AG09309 (cell line): Measurements from ENCODE around the gene GLIS2.

ENCODE experiments used
- DNase-seq: peaks from one replicate; pipeline ENCODE4 v3.0.0-alpha.2; 2010; ENCODE audit warnings: low read depth
- H3K4me3 ChIP-seq: 2 replicates; pipeline ENCODE4 v1.5.1; 2011; ENCODE audit warnings: mild to moderate bottlenecking, low read depth, low read length, moderate library complexity; ENCODE audit not compliant: control insufficient read depth
- TF ChIP-seq, protein P1 (sequence below): IDR thresholded peaks from 2 replicates; pipeline ENCODE4 v1.5.1; 2011; ENCODE audit warnings: mild to moderate bottlenecking, low read depth, low read length, inconsistent platforms; ENCODE audit not compliant: insufficient read depth, control insufficient read depth; ENCODE audit errors: missing control alignments

Gene GLIS2

DNA sequence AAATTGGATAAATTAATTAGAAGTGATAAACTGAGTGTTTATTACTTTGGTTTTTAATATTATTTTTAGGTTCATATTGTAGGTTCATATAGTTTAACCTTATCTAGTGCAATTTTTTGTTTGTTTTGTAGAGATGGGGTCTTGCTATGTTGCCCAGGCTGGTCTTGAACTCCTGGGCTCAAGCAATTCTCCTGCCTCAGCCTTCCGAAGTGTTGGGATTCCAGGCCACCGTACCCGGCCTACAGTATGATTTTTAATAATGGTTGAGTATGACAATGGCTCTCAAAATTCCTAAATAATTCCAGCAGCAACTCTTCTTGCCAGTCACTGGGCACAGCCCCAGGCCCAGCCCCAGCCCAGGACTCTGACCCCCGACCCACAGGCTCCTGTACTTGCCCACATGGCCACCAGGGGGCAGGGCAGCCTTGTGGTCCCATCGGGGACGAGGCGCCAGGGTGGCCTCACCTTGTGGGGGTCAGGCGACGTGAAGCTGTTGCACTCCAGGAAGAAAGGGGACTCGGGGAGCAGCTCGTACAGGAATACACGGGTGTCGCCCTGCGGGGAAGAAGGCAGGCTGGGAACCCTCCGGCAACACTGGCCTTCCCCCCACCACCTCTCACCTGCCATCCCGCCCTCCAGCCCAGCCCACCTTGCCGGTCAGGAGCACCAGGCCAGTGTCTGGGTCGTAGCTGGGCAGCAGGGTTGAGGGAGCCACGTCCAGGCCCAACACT, 43.1 kb downstream of the GLIS2 start:
- no peak for DNase-seq
- TF ChIP-seq, protein P1, sequence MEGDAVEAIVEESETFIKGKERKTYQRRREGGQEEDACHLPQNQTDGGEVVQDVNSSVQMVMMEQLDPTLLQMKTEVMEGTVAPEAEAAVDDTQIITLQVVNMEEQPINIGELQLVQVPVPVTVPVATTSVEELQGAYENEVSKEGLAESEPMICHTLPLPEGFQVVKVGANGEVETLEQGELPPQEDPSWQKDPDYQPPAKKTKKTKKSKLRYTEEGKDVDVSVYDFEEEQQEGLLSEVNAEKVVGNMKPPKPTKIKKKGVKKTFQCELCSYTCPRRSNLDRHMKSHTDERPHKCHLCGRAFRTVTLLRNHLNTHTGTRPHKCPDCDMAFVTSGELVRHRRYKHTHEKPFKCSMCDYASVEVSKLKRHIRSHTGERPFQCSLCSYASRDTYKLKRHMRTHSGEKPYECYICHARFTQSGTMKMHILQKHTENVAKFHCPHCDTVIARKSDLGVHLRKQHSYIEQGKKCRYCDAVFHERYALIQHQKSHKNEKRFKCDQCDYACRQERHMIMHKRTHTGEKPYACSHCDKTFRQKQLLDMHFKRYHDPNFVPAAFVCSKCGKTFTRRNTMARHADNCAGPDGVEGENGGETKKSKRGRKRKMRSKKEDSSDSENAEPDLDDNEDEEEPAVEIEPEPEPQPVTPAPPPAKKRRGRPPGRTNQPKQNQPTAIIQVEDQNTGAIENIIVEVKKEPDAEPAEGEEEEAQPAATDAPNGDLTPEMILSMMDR = peak; percentile 96
- H3K4me3 ChIP-seq = no peak overlapping the region

DNA sequence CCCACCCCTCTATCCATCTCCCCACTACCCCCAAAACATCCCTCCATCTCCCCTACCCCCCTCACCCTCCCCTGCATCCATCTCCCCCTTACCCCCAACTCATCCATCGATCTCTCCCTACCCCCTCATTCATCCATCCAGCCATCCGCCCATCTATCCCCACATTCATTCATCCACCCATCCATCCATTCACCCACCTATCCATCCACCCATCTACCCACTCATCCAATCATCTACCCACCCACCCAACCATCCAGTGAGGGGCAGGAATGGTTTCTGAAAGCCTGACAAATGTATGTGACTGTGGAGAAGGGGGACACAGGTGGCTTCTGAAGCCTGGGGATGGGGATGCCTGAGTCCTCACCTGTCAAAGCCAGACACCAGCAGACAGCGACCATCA, 44.0 kb downstream of the GLIS2 start:
- DNase-seq = no peak
- H3K4me3 ChIP-seq = no peak overlapping the region
- TF ChIP-seq, protein P1 = no peak

DNA sequence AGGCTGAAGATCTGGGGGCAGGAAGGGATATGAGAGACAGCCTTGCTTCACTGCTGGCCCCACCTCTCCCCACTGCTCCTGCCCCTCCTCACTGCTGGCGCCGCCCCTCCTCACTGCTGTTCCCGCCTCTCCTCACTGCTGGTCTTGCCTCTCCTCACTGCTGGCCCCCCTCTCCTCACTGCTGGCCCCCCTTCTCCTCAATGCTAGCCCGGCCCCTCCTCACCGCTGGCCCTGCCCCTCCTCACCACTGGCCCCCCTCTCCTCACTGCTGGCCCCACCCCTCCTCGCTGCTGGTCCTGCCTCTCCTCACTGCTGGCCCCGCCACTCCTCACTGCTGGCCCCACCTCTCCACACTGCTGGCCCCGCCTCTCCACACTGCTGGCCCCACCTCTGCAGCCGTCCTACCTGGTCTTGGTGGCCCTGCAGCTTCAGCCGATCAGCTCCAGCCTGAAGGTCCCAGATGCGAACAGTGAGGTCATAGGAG, 44.7 kb downstream of the GLIS2 start:
- TF ChIP-seq, protein P1 = no peak
- no peak overlapping the region for H3K4me3 ChIP-seq
- DNase-seq = no peak

DNA sequence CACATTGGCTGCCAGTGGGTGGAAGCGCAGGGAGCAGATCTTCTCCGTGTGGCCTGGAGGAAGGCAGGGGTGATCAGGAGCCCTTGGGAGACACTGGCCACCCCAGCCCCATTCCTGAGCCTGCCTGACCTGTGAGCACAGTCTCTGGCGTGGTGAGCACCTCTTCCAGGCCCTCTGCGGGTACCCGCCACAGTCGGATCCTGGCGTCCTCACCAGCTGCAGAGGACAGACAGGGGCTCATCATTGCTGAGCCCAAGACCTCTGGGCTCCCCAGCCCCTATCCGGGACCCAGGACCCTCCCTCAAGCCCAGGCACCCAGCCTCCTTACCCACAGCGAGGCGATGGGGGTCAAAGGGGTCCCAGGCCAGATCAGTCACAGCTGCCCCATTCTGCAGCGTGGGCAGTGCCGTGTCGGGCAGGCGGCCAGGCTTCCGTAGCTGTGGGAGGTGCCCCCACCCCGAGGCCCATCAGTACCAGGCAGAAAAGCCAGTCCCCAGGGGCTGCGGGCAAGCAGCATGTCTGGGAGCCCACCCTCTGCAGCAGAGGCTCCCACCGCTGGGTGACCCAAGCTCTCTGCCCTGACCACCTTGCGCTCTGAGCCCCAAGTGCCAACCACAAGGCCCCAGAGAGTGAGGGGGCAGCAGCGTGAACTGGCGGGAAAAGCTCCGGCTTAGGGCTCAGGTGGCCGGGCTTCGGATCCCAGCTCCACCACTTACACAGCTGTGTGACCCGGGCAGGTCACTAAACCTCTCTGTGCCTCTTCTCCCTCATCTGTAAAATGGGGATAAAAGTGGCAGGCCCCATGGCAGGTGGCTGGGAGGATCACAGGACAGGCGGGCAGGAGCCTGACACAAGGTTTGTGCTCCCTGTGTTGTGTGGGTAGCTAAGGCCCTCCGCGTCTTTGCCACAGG, 45.4 kb downstream of the GLIS2 start:
- H3K4me3 ChIP-seq = no peak overlapping the region
- TF ChIP-seq, protein P1 = no peak
- DNase-seq = no peak

DNA sequence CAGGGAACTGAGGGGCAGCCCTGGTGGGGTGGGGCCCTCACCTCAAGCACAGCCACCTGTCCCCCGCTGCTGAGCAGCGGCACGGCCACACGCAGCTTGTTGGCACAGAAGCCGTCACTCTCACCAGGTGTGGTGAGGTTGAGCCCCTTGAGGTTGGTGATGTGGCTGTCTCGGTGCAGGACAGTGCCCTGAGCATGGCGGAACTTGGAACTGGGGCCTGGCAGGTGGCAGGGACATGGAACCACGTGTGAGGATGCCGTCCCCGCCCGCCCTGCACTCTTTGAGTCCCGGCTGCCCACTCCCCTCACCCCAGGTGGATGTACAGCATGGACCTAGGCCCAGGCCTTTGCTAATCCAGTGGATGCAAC, 46.1 kb downstream of the GLIS2 start:
- DNase-seq = no peak
- no peak overlapping the region for H3K4me3 ChIP-seq
- TF ChIP-seq, protein P1 = no peak

DNA sequence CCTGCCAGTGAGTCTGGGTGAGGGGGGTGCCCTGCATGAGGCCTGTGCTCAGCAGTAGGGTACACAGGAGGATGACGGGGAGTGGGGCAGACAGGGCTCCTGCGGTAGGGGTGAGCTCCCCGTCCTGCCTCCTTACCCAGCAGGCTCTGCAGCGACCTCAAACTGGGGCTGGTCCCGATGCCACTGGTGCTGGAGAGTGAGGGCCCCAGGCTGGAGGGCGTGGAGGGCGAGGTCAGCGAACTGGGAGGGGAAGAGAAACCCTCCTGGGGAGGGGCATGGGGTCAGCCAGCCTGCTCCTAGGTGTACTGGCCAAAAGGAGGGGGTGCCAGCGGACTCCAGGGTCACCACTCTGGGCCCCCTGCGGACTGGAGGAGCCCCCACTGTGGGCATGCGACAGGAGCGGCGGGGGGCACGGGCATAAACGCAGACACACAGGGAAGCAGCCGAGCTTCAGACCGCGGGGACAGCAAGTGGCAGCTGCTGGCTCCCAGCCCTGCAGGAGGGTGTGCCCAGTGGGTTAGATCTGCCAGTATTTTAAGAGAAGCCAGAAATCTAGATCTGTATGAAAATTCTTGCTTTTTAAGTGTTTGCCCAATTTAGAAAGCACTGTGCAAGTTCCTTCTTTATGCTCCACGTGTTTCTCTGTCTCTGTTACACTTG, 46.7 kb downstream of the GLIS2 start:
- no peak for DNase-seq
- no peak overlapping the region for H3K4me3 ChIP-seq
- TF ChIP-seq, protein P1 = no peak
